Ovary (tissue), 9 donors: ENCODE data around the gene RPL23. TPM values are rescaled to one million over a fixed set of nuclear protein-coding genes. Genes with fewer than 3 reads are reported as not detected.
A peak's percentile ranks its signal among the peaks of the same experiment; 100 is the strongest.

Source experiments
- DNase-seq, 5 donors: peaks; one replicate each; pipeline ENCODE4 v3.0.0-alpha.2; 2019 to 2020
- H3K27ac ChIP-seq, 2 donors: fragments of 200-600 bp; one replicate each; pipeline versions ENCODE4 v1.5.1 to v1.8.0; 2019 to 2022
- H3K27me3 ChIP-seq: fragments of 200-600 bp; one replicate; pipeline ENCODE4 v1.8.0; 2022
- H3K36me3 ChIP-seq: fragments of 200-600 bp; sonication (generic); one replicate; pipeline ENCODE4 v1.5.1; 2019
- H3K4me1 ChIP-seq: one replicate; pipeline ENCODE4 v1.8.1; 2013; ENCODE audit warnings: mild to moderate bottlenecking, moderate library complexity; ENCODE audit not compliant: insufficient read depth
- H3K4me3 ChIP-seq: fragments of 200-600 bp; sonication (generic); one replicate; pipeline ENCODE4 v1.5.1; 2017
- H3K9me3 ChIP-seq, 2 donors: fragments of 200-600 bp in 1 of 2; sonication (generic) in 1 of 2; one replicate each; pipeline versions ENCODE4 v1.5.1 to v1.8.1; 2013 to 2019; ENCODE audit warnings: mild to moderate bottlenecking in 1 of 2, moderate library complexity in 1 of 2
- CTCF ChIP-seq, 3 donors: fragments of 450-650 bp in 2 of 3; fragments of 200-600 bp in 1 of 3; IDR thresholded peaks; one replicate each; pipeline versions ENCODE4 v1.5.1 to v1.8.0; 2016 to 2022; ENCODE audit warnings: antibody characterized with exemption in 3 of 3, mild to moderate bottlenecking in 1 of 3
- EP300 ChIP-seq: sonication (generic); formaldehyde crosslinking; IDR thresholded peaks from one replicate; pipeline ENCODE4 v1.6.1; 2017; ENCODE audit warnings: antibody characterized with exemption
- POLR2A ChIP-seq: fragments of 450-650 bp; IDR thresholded peaks from one replicate; pipeline ENCODE4 v1.6.1; 2017; ENCODE audit warnings: antibody characterized with exemption, mild to moderate bottlenecking, moderate library complexity
- WGBS, 3 donors: extraction: QIAGEN DNeasy Blood & Tissue Kit in 1 of 3; methylation state at CpG; one replicate each; pipeline versions ENCODE4 v1.1.5 to v1.1.7; 2013 to 2017; 5-methylcytosine and 5-hydroxymethylcytosine counted together
- intact Hi-C, 4 donors: fragments of 100-400 bp; cut with DNase I; formaldehyde crosslinking; loops; one replicate each; pipeline versions ENCODE4 v1.11.0 to v1.15.1; 2022 to 2023
- polyA plus RNA-seq, 2 donors: library from polyadenylated mRNA; stranded (reverse); fragments of 200-250 nt in 1 of 2; fragments of 350-450 nt in 1 of 2; fragmentation: Illumina TruSeq in 1 of 2; extraction: RNeasy Lipid Tissue Mini Kit (QIAGEN cat#74804) in 1 of 2; gene quantifications; one replicate each; pipeline ENCODE4 v1.2.3, GENCODE V29; 2013 to 2014
- total RNA-seq, 7 donors: library from RNA; depleted of rRNA in 2 of 7; stranded (reverse); fragments of >200 nt in 2 of 7; fragmentation: NEBNext Ultra II Directional in 3 of 7; extraction: Animal tissue kit (Norgen Biotek cat#: 25700) in 3 of 7; gene quantifications; one replicate each; pipeline versions ENCODE4 v1.1.0 to v1.2.4, GENCODE V29; 2016 to 2023
- donor health status: DM: no; HTN: no; CAD: no; lungs with moderate emphysema.
- donor health status: DM: no; HTN: no; CAD: no.
- donor health status: Bipolar disorder and iron deficiency.
- donor health status: DM: yes; HTN: yes; CAD: no.
- donor health status: DM: no; HTN: no; CAD: no.
- donor health status: DM: yes; HTN: yes; CAD: no.

The RPL23 gene
- total and polyA plus RNA-seq, 9 donors, result 2,982 to 7,100 (median 3,568) TPM

- H3K4me1 ChIP-seq, result no peaks in the 10 kb centered on the region
Measured at GRCh38 chr17:38848939-38849605, 4.4 kb downstream of the RPL23 start.

GRCh38 chr17:38848557-38848891 is 5.0 kb downstream of the RPL23 start:
- no peaks in the 10 kb centered on the region for H3K27me3 ChIP-seq
- no peak overlapping the region for H3K27ac ChIP-seq
- intact Hi-C loops, result loop anchor here in 1 of 4 donors (10.0 kb wide), 1 partner anchor 64 kb away; no protein-coding TSS in a partner anchor
- 95 to 100% (median 98%) methylated on average over 1 of the region's 1 CpG for WGBS, 3 donors
- TF ChIP-seq POLR2A, result no peak
- TF ChIP-seq EP300, result no peak
- no peak for TF ChIP-seq CTCF (IDR thresholded peaks at IDR 0.05)
- H3K36me3 ChIP-seq, result no peaks in the 10 kb centered on the region
- no peak overlapping the region for H3K4me3 ChIP-seq
- H3K9me3 ChIP-seq, result no peaks in the 10 kb centered on the region
- no peak for DNase-seq
- H3K4me1 ChIP-seq, result no peaks in the 10 kb centered on the region

More at GRCh38 chr17:38848939-38849605, 4.4 kb downstream of the RPL23 start:
- H3K9me3 ChIP-seq, result no peaks in the 10 kb centered on the region
- no peaks in the 10 kb centered on the region for H3K36me3 ChIP-seq
- intact Hi-C loops, result loop anchor here in 1 of 4 donors (10.0 kb wide), 1 partner anchor 64 kb away; no protein-coding TSS in a partner anchor
- H3K4me3 ChIP-seq, result no peak overlapping the region
- 63 to 69% (median 64%) methylated on average over 16 of the region's 16 CpGs for WGBS, 3 donors
- no peak overlapping the region for H3K27ac ChIP-seq
- no peak for DNase-seq
- no peaks in the 10 kb centered on the region for H3K27me3 ChIP-seq
- TF ChIP-seq EP300 (no peak), POLR2A (no peak), CTCF (IDR thresholded peaks at IDR 0.05) (no peak)

GRCh38 chr17:38844261-38844757 is 9.2 kb downstream of the RPL23 start:
- no peaks in the 10 kb centered on the region for H3K36me3 ChIP-seq
- no peak overlapping the region for H3K4me3 ChIP-seq
- 65 to 76% (median 69%) methylated on average over 12 to 13 of the region's 13 CpGs for WGBS, 3 donors
- no peaks in the 10 kb centered on the region for H3K4me1 ChIP-seq
- no peaks in the 10 kb centered on the region for H3K9me3 ChIP-seq
- intact Hi-C loops, result loop anchor here in 1 of 4 donors (10.0 kb wide), 1 partner anchor 60 kb away; no protein-coding TSS in a partner anchor
- H3K27me3 ChIP-seq, result no peaks in the 10 kb centered on the region
- no peak for DNase-seq
- no peak overlapping the region for H3K27ac ChIP-seq
- TF ChIP-seq CTCF (IDR thresholded peaks at IDR 0.05) (no peak), EP300 (no peak), POLR2A (no peak)

- Histone ChIP-seq H3K36me3 (no peaks in the 10 kb centered on the region), H3K27ac (peak overlapping the region; percentile 88 to 93), H3K4me1 (peaks cover 2% of the 10 kb centered on the region), H3K4me3 (peak overlapping the region; percentile 95), H3K27me3 (no peaks in the 10 kb centered on the region), H3K9me3 (no peaks in the 10 kb centered on the region)
- peak in 3 of 5 donors; percentile 29 to 41 (median 34) for DNase-seq
- intact Hi-C loops, result no loop called here
- 82 to 86% (median 84%) methylated on average over 17 of the region's 17 CpGs for WGBS, 3 donors
- TF ChIP-seq POLR2A (no peak), EP300 (no peak), CTCF (IDR thresholded peaks at IDR 0.05) (no peak)
Measured at GRCh38 chr17:38825762-38826247, 27.7 kb downstream of the RPL23 start.
